NCI-H2227 treated with DMSO at 0.1 percent for 48 hours (cell line): ENCODE data around the gene TLR8.
"Not testable (repeated sequence)": the region's sequence is repeated elsewhere in the genome, so short reads cannot be mapped to it uniquely, and the experiment has no call there.

Experiments used
- DNase-seq: peaks from one replicate; lab custom pipeline; 2025; lab: John Stamatoyannopoulos, UW

Gene TLR8

DNA sequence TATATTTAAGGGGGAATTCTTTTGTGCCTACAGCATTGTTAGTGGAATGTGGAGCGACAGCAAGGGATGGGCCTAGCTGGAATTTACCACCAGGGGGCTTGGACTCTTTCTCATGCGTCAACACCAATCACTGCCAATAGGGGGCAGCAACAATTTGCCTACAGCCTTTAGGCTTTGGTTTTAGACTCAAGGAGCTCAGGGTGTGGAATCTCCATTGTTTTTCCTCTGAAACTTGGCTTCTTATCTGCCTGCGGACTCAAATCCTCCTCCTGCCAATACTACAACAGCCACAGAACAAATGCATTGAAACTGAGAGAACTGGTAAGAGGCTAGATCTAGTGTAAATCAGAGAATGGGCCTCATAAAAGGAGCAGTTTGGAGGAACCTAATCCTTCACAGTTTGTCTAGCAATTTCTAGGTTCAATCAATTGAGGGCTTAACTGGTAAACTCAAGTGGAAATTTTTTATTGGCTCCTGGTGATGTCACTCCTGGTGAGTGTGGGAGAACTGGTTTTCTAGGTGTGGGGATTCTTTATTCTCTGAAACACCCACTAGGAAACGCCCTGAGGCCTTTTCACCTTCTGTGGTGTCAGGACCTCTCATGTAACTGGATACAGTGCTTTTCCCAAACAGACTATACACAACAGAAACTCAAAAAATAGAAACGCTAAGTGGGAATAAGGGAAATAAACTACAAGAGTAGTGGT is 40.6 kb downstream of the TLR8 start:
- DNase-seq: peak; percentile 51

DNA sequence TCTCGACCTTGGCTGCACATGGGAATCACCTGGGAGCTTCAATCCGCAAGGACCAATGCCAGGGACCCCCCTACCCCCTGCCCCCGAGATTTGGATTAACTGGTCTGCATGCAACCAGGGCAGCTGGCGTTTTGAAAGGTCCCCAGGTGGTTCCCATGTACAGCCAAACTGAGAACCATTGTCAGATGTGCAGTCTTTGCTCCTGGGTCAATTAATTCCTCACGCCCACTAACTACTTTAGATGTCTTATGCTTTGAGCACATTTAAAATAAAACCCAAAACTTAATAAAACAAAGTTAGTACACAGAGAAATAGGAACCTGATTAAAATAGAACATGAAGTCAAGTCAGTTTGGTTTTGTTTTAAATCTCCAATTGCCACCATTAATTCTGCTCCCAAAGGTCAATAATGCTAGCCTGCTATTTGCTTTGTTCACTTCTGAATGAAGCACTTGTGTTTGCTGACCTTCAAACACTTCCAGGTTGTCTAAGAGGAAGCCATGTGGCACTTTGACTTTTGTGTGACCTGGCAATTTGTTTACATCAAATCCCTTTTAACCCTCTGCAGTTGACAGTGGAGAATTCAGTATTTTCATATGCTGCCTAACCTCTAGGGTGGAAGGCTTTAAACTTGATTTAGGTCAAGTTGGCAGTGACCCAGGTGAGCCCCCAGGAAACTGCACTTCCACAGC is 41.3 kb downstream of the TLR8 start:
- DNase-seq: no peak

- no peak for DNase-seq
These were observed 42.1 kb downstream of the TLR8 start for GRCh38 chrX:12948495-12948894.

- no peak for DNase-seq
These were observed 42.9 kb downstream of the TLR8 start for GRCh38 chrX:12949205-12949926.

GRCh38 chrX:12949927-12950656 is 43.7 kb downstream of the TLR8 start:
- DNase-seq: peak; percentile 72

DNA sequence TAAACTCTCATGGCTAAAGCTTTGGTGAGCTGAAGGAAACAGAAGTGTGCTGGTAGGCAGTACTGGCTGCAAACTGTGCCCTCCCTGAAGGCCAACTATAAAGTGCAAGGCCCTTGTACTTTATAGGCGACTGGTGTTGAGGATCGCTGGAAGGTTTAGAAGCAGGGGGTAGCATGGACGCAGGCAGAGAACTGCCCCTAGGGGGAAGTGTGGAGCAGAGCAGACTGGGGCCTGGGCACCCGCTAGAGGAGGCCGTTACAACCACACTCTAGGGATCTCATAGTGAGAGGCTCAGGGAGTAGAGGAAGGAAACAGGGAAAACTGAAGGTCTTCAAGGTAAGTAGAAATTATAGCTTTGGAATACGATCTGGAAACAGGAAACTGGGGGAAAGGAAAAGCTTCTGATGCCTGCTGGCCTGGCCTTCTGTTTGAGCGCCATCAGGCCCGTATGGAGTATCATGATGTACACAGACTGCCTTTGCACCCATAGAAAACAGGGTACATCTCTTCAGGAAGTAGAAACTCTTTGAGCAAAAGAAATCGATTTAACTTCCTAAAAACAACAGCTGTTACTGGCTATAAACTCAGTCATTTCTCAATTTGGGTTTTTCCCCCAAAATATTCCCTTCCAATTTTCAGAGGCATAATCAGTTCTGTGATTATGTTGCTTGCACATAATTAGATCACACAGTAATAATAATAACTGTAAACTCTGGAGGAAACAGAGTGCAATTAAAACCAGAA is 44.6 kb downstream of the TLR8 start:
- DNase-seq: no peak

DNA sequence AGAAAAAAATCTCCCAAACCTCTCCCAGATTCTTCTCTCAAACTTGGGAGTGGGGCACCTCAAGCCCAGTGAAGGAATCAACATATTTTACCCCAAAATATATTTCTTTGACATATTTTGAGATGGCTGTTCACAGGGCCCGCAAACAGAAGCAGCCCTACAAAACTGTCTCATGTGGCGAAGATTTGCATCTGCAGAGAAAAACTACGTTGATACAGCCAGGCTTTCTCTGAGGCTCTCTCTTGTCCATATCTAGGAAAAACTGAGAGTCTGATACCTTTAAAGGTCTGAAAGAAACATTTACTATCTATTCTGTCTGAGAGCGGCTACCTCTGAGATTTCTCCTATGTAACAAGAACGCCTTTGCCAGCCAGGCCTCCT is 45.2 kb downstream of the TLR8 start:
- no peak for DNase-seq

DNA sequence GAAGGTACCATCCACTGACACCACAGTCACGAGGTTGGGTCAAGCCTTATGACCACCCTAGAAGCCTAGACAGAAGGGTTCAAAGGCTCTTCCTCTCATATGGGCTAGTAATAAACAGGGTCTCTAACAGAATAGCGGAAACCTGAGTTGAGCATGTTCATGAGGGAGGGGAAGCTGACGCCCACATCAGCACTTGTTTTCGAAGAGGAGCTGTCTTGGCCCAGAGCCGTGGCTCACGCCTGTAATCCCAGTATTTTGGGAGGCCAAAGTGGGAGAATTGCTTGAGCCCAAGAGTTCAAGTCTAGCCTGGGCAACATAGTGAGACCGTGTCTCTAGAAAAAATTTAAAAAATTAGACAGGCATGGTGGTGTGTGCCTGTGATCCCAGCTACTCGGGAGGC is 47.0 kb downstream of the TLR8 start:
- DNase-seq: no peak

DNA sequence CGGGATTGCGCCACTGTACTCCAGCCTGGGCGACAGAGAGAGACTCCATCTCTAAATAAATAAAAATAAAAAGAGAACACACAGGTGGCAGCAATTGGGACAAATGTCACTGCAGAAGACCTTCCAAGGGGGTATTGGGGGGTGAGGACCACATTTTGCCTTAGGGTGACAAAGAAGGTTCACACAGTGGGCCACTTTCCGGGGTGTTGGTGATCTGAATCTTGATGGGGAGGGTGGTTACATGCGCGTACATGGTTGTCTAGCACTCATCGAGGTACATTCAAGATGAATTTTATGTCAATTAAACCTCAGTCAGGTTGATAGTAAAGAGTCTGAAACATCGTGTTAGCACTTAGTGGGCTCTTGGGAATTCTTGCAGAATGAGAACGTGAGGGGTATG is 48.0 kb downstream of the TLR8 start:
- no peak for DNase-seq

DNA sequence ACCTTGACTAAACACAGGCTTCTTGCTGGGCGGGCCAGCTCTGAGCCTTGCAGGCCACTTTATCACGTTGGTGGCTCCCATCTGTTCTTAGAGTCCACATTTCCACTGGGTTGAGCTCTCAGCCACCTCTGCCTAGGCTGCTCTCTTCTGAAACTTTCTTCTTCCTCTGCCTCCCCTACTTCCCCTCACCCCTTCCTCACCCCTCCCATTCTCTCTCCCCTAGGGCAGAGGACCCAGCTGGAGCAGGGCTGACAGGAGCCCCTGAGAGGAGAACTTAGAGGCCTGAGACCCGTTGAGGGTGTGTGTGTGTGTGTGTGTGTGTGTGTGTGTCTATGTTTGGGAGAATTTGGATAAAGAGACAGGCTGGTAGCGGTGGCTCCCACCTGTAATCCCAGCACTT is 48.6 kb downstream of the TLR8 start:
- no peak for DNase-seq

GRCh38 chrX:12955882-12956703 is 49.7 kb downstream of the TLR8 start:
- DNase-seq: no peak

DNA sequence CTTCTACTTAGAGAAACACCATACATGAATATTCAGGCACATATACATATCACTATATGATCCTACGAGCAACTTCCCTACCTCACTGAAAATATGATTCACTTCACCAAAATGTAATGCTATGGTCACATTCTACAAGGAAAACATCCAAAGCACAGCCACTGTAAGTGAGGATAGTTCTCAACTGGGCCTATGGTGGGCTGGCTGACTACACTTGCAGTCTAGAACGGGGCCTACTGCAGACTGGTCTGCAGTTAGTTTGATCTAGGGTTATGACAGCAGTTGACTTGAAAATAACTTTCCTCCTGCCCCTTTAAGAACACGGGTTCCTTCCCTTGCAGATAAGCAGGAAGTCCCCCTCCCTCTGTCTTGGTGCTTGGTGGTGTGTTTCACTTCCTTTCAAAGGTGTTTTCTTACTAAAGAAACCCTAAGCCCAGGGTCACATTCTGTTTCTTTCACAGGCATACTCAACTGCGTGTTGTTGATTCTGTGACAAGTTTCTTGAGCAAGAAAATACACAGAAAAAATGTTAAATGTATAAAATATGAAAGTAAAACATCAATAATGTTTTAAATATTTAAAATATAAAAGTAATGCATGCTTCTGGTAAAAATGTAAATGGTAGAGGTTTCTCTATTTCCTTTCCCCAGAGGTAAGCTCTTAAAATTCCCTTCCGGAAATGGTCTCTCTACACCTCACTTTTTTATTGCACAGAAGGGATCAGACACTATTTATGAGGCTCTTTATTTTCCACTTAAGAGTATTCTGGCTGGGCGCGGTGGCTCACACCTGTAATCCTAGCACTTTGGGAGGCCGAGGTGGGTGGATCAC is 50.5 kb downstream of the TLR8 start:
- DNase-seq: no peak

DNA sequence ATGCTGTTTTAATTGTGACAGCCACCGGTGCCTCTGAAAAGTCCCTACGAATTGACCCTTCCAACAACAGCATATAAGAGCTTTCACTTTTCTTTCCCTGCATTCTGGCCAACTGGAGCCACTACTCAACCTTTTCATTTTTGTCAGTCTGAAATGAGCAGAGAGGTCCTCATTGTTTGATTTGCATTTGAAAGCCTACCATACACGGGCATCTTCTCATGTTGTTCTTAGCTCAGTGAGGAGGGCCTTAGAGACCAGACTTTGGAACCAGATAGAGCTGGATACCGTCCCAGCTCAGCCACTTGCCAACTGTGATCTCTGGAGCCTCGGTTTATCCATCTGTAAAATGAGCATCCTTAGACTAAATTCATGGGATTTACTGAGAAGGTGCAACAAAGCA is 51.6 kb downstream of the TLR8 start:
- DNase-seq: no peak

DNA sequence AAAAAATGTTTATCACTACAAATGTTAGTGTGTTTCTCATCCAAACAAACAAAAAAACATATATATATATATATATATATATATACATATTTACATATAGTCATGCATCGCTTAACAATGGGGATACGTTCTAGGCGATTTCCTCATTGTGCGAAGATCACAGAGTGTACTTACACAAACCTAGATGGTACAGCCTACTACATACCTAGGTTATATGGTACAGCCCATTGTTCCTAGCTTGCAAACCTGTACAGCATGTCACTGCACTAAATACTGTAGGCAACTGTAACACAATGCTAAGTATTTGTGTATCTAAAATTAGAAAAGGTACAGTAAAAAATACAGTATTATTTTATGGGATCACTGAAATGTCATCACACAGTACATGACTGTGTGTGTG is 52.0 kb downstream of the TLR8 start:
- DNase-seq: no peak

- no peak for DNase-seq
These were observed 54.8 kb downstream of the TLR8 start for GRCh38 chrX:12961196-12961718.

GRCh38 chrX:12962041-12962504 is 55.7 kb downstream of the TLR8 start:
- DNase-seq: no peak

GRCh38 chrX:12963210-12963850 is 56.9 kb downstream of the TLR8 start:
- not testable (repeated sequence) for DNase-seq

- DNase-seq: no peak
These were observed 58.9 kb downstream of the TLR8 start for GRCh38 chrX:12965131-12965940.
